ENCODE data around the gene KCNJ3. TPM values are rescaled to one million over a fixed set of nuclear protein-coding genes. Genes with fewer than 3 reads are reported as not detected.

KCNJ3 gene
- not detected for total RNA-seq

GRCh38 chr2:154698296-154698720, at the start of gene KCNJ3:
TSS of gene KCNJ3 (plus strand) at chr2:154698695. CDS start at chr2:154698776, 81 bp downstream.
- Mint-ChIP-seq H3K9me3 (peaks cover 0 to 4% of the 10 kb centered on the region in 2 donors), H3K4me3 (peak within 1 kb of the TSS; percentile 39 to 50), H3K27me3 (ENCODE audit: low read depth) (peaks cover 32% of the 10 kb centered on the region), H3K27ac (no peak within 1 kb of the TSS), H3K36me3 (ENCODE audit: insufficient read depth in 2 of 2) (peaks cover 3 to 10% of the 10 kb centered on the region in 2 donors), H3K4me1 (ENCODE audit: low read depth) (no peaks in the 10 kb centered on the region)
- ATAC-seq (replicated peaks in 1 of 2) (no peak), DNase-seq (no peak)

- H3K9me3 Mint-ChIP-seq, result peaks cover 0 to 9% of the 10 kb centered on the region in 2 donors
- H3K27me3 Mint-ChIP-seq (ENCODE audit: low read depth), result no peaks in the 10 kb centered on the region
- DNase-seq, result no peak
- no peak overlapping the region for H3K4me3 Mint-ChIP-seq
- no peaks in the 10 kb centered on the region for H3K4me1 Mint-ChIP-seq (ENCODE audit: low read depth)
- H3K36me3 Mint-ChIP-seq (ENCODE audit: insufficient read depth in 2 of 2), result no peaks in the 10 kb centered on the region
- H3K27ac Mint-ChIP-seq, result no peak overlapping the region
- no peak for ATAC-seq (replicated peaks in 1 of 2)
Observed at GRCh38 chr2:154655499-154655898, 43.0 kb upstream of the KCNJ3 start.

GRCh38 chr2:154658854-154659253, 39.6 kb upstream of the KCNJ3 start:
- H3K4me1 Mint-ChIP-seq (ENCODE audit: low read depth), result no peaks in the 10 kb centered on the region
- peaks cover 0 to 7% of the 10 kb centered on the region in 2 donors for H3K9me3 Mint-ChIP-seq
- H3K36me3 Mint-ChIP-seq (ENCODE audit: insufficient read depth in 2 of 2), result no peaks in the 10 kb centered on the region
- DNase-seq (no peak), ATAC-seq (replicated peaks in 1 of 2) (no peak)
- H3K27ac Mint-ChIP-seq, result no peak overlapping the region
- no peak overlapping the region for H3K4me3 Mint-ChIP-seq
- H3K27me3 Mint-ChIP-seq (ENCODE audit: low read depth), result no peaks in the 10 kb centered on the region

GRCh38 chr2:154664248-154664647, 34.2 kb upstream of the KCNJ3 start:
- Mint-ChIP-seq H3K27ac (no peak overlapping the region), H3K4me1 (ENCODE audit: low read depth) (no peaks in the 10 kb centered on the region), H3K27me3 (ENCODE audit: low read depth) (no peaks in the 10 kb centered on the region), H3K4me3 (no peak overlapping the region), H3K9me3 (peaks cover 0 to 1% of the 10 kb centered on the region in 2 donors), H3K36me3 (ENCODE audit: insufficient read depth in 2 of 2) (no peaks in the 10 kb centered on the region)
- no peak for ATAC-seq (replicated peaks in 1 of 2)
- no peak for DNase-seq

GRCh38 chr2:154670083-154670482, 28.4 kb upstream of the KCNJ3 start:
- H3K4me3 Mint-ChIP-seq, result no peak overlapping the region
- peaks cover 0 to 2% of the 10 kb centered on the region in 2 donors for H3K9me3 Mint-ChIP-seq
- H3K36me3 Mint-ChIP-seq (ENCODE audit: insufficient read depth in 2 of 2), result no peaks in the 10 kb centered on the region
- no peaks in the 10 kb centered on the region for H3K27me3 Mint-ChIP-seq (ENCODE audit: low read depth)
- ATAC-seq (replicated peaks in 1 of 2) (no peak), DNase-seq (no peak)
- no peaks in the 10 kb centered on the region for H3K4me1 Mint-ChIP-seq (ENCODE audit: low read depth)
- no peak overlapping the region for H3K27ac Mint-ChIP-seq

GRCh38 chr2:154673694-154674093, 24.8 kb upstream of the KCNJ3 start:
- ATAC-seq (replicated peaks in 1 of 2) (no peak), DNase-seq (no peak)
- H3K27ac Mint-ChIP-seq, result no peak overlapping the region
- H3K27me3 Mint-ChIP-seq (ENCODE audit: low read depth), result no peaks in the 10 kb centered on the region
- H3K4me3 Mint-ChIP-seq, result no peak overlapping the region
- H3K36me3 Mint-ChIP-seq (ENCODE audit: insufficient read depth in 2 of 2), result no peaks in the 10 kb centered on the region
- peaks cover 0 to 4% of the 10 kb centered on the region in 2 donors for H3K9me3 Mint-ChIP-seq
- no peaks in the 10 kb centered on the region for H3K4me1 Mint-ChIP-seq (ENCODE audit: low read depth)

GRCh38 chr2:154677401-154677800, 21.1 kb upstream of the KCNJ3 start:
- no peak for ATAC-seq (replicated peaks in 1 of 2)
- DNase-seq, result no peak
- Mint-ChIP-seq H3K9me3 (peaks cover 1 to 3% of the 10 kb centered on the region in 2 donors), H3K27ac (no peak overlapping the region), H3K27me3 (ENCODE audit: low read depth) (no peaks in the 10 kb centered on the region), H3K36me3 (ENCODE audit: insufficient read depth in 2 of 2) (no peaks in the 10 kb centered on the region), H3K4me1 (ENCODE audit: low read depth) (no peaks in the 10 kb centered on the region), H3K4me3 (no peak overlapping the region)

GRCh38 chr2:154681741-154682140, 16.8 kb upstream of the KCNJ3 start:
- Mint-ChIP-seq H3K27ac (no peak overlapping the region), H3K4me1 (ENCODE audit: low read depth) (no peaks in the 10 kb centered on the region), H3K4me3 (no peak overlapping the region), H3K9me3 (peaks cover 7 to 10% of the 10 kb centered on the region in 2 donors), H3K36me3 (ENCODE audit: insufficient read depth in 2 of 2) (no peaks in the 10 kb centered on the region), H3K27me3 (ENCODE audit: low read depth) (no peaks in the 10 kb centered on the region)
- no peak for ATAC-seq (replicated peaks in 1 of 2)
- DNase-seq, result no peak

GRCh38 chr2:154686162-154686561, 12.3 kb upstream of the KCNJ3 start:
- no peak overlapping the region for H3K4me3 Mint-ChIP-seq
- H3K4me1 Mint-ChIP-seq (ENCODE audit: low read depth), result no peaks in the 10 kb centered on the region
- no peak for DNase-seq
- no peak for ATAC-seq (replicated peaks in 1 of 2)
- H3K9me3 Mint-ChIP-seq, result peaks cover 5 to 12% of the 10 kb centered on the region in 2 donors
- H3K36me3 Mint-ChIP-seq (ENCODE audit: insufficient read depth in 2 of 2), result no peaks in the 10 kb centered on the region
- H3K27ac Mint-ChIP-seq, result no peak overlapping the region
- no peaks in the 10 kb centered on the region for H3K27me3 Mint-ChIP-seq (ENCODE audit: low read depth)

- Mint-ChIP-seq H3K27ac (no peak overlapping the region), H3K4me3 (no peak overlapping the region), H3K27me3 (ENCODE audit: low read depth) (no peaks in the 10 kb centered on the region), H3K9me3 (peaks cover 4 to 12% of the 10 kb centered on the region in 2 donors), H3K36me3 (ENCODE audit: insufficient read depth in 2 of 2) (no peaks in the 10 kb centered on the region), H3K4me1 (ENCODE audit: low read depth) (no peaks in the 10 kb centered on the region)
- no peak for ATAC-seq (replicated peaks in 1 of 2)
- no peak for DNase-seq
Observed at GRCh38 chr2:154688373-154688772, 10.1 kb upstream of the KCNJ3 start.

GRCh38 chr2:154689158-154689557, 9.3 kb upstream of the KCNJ3 start:
- DNase-seq, result no peak
- no peak for ATAC-seq (replicated peaks in 1 of 2)
- Mint-ChIP-seq H3K36me3 (ENCODE audit: insufficient read depth in 2 of 2) (no peaks in the 10 kb centered on the region), H3K4me1 (ENCODE audit: low read depth) (no peaks in the 10 kb centered on the region), H3K9me3 (peaks cover 4 to 12% of the 10 kb centered on the region in 2 donors), H3K27me3 (ENCODE audit: low read depth) (no peaks in the 10 kb centered on the region), H3K4me3 (no peak overlapping the region), H3K27ac (no peak overlapping the region)

GRCh38 chr2:154692927-154693326, 5.6 kb upstream of the KCNJ3 start:
- H3K27ac Mint-ChIP-seq, result no peak overlapping the region
- H3K36me3 Mint-ChIP-seq (ENCODE audit: insufficient read depth in 2 of 2), result peaks cover 0 to 2% of the 10 kb centered on the region in 2 donors
- ATAC-seq (replicated peaks in 1 of 2) (no peak), DNase-seq (no peak)
- no peaks in the 10 kb centered on the region for H3K4me1 Mint-ChIP-seq (ENCODE audit: low read depth)
- no peak overlapping the region for H3K4me3 Mint-ChIP-seq
- H3K9me3 Mint-ChIP-seq, result no peaks in the 10 kb centered on the region
- H3K27me3 Mint-ChIP-seq (ENCODE audit: low read depth), result peaks cover 14% of the 10 kb centered on the region

- Mint-ChIP-seq H3K27me3 (ENCODE audit: low read depth) (peaks cover 16% of the 10 kb centered on the region), H3K4me1 (ENCODE audit: low read depth) (no peaks in the 10 kb centered on the region), H3K4me3 (no peak overlapping the region), H3K36me3 (ENCODE audit: insufficient read depth in 2 of 2) (peaks cover under 1 to 2% of the 10 kb centered on the region in 2 donors), H3K27ac (no peak overlapping the region), H3K9me3 (peaks cover 0 to under 1% of the 10 kb centered on the region in 2 donors)
- ATAC-seq (replicated peaks in 1 of 2) (no peak), DNase-seq (no peak)
Observed at GRCh38 chr2:154693741-154694340, 4.7 kb upstream of the KCNJ3 start.

GRCh38 chr2:154694881-154695280, 3.6 kb upstream of the KCNJ3 start:
- Mint-ChIP-seq H3K4me3 (no peak overlapping the region), H3K36me3 (ENCODE audit: insufficient read depth in 2 of 2) (peaks cover 3 to 10% of the 10 kb centered on the region in 2 donors), H3K27ac (no peak overlapping the region), H3K9me3 (peaks cover 0 to 4% of the 10 kb centered on the region in 2 donors), H3K4me1 (ENCODE audit: low read depth) (no peaks in the 10 kb centered on the region), H3K27me3 (ENCODE audit: low read depth) (peaks cover 27% of the 10 kb centered on the region)
- DNase-seq, result no peak
- no peak for ATAC-seq (replicated peaks in 1 of 2)

Measured in activated T-cell treated with anti-CD3 and anti-CD28 coated beads, Interleukin-2, amount 50 U/mL, for 72 hours (primary cell).